Measurements from ENCODE around the gene TAGAP. TPM values are rescaled to one million over a fixed set of nuclear protein-coding genes. Genes with fewer than 3 reads are reported as not detected.

Gene TAGAP
- total and polyA plus RNA-seq, 10 of the 15 experiments (the other 5 are each of a cell fraction or from before 2014, with no cell fraction given): 5.3 to 27.4 (median 18.9) TPM

DNA sequence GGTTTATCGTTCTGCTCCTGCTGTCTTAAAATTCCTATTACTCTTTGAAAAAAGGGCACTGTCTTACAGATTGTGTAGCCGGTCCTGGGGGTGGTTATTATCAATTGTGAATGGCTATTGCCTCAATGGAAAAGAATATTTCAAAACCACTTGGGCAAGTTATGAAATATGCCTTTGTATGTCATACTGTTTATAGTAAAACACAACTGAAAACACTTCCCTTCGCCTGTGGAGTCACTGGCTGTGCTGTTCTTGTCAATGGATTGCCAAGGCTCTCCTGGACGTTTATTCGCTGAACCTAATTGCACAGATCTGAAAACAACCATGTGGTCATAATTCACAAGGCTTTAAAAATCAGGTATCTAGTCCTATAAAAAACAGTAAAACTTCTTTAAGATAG is 47.8 kb upstream of the TAGAP start:
- FAIRE-seq (no peak), ATAC-seq (no peak), DNase-seq (ENCODE audit: low read depth, low spot score) (no peak)
- WGBS (ENCODE audit: insufficient coverage, insufficient replicate concordance, low lambda C conversion rate, missing lambda C conversion rate): 80% methylated on average over 5 of the region's 5 CpGs
- in situ Hi-C loops (cut with MboI): no loop called here
- H3K79me2 ChIP-seq (ENCODE audit: control insufficient read depth, insufficient read depth, low read length): no peaks in the 10 kb centered on the region
- H3K4me3 ChIP-seq: no peak overlapping the region
- ChIA-PET POLR2A (interaction anchor here (1.4 kb wide), 1 partner anchor 48 kb away, joined by 5 read pairs; the partner anchor contains the start of gene TAGAP), CTCF (interaction anchor here (1.3 to 5.2 kb wide), 4 partner anchors 12 to 84 kb away, joined by 3 to 23 read pairs (median 5); no protein-coding TSS in a partner anchor), RAD21 (ENCODE audit: unreplicated experiment) (interaction anchor here (1.0 to 10.1 kb wide), 3 partner anchors 11 to 50 kb away, joined by 3 to 87 read pairs (median 11); partner anchors contain the start of gene TAGAP), SMC1A (ENCODE audit: uncharacterized antibody, unreplicated experiment) (interaction anchor here (1.1 to 6.5 kb wide), 7 partner anchors 11 to 53 kb away, joined by 3 to 60 read pairs (median 9); partner anchors contain the start of gene TAGAP)
- H3K9me3 ChIP-seq (replicated peaks; ENCODE audit: control insufficient read depth, insufficient read depth, low read length): no peaks in the 10 kb centered on the region
- 0 out of 4 replicates have a peak, but pooled peaks cover 0 to 4% of the 10 kb centered on the region in 2 experiments for H3K27me3 ChIP-seq (replicated peaks in 1 of 2; ENCODE audit: control insufficient read depth in 2 of 2, insufficient read depth in 2 of 2, low read length in 1 of 2)
- BruUV-seq (replicated peaks): no TSS peak
- no peak overlapping the region for H3K27ac ChIP-seq (ENCODE audit: control insufficient read depth, insufficient read depth)
- intact Hi-C loops (cut with micrococcal nuclease; ENCODE audit: unreplicated experiment): no loop called here
- TF ChIP-seq MTA2 (IDR thresholded peaks at IDR 0.05; ENCODE audit: low read depth): no peak
- H4K20me1 ChIP-seq (ENCODE audit: control insufficient read depth, insufficient read depth): no peaks in the 10 kb centered on the region
- no peak overlapping the region for H3K4me2 ChIP-seq (ENCODE audit: control insufficient read depth, insufficient read depth)
- H2AFZ ChIP-seq (ENCODE audit: control insufficient read depth, low read depth, low read length): no peak overlapping the region
- no peaks in the 10 kb centered on the region for H3K36me3 ChIP-seq (ENCODE audit: control insufficient read depth in 2 of 2, insufficient read depth in 2 of 2, low read length in 1 of 2)
- peaks cover 6% of the 10 kb centered on the region for H3K4me1 ChIP-seq (ENCODE audit: control insufficient read depth, insufficient read depth, low read length)
- H3K9ac ChIP-seq (ENCODE audit: control insufficient read depth, insufficient read depth, low read length): no peak overlapping the region

DNA sequence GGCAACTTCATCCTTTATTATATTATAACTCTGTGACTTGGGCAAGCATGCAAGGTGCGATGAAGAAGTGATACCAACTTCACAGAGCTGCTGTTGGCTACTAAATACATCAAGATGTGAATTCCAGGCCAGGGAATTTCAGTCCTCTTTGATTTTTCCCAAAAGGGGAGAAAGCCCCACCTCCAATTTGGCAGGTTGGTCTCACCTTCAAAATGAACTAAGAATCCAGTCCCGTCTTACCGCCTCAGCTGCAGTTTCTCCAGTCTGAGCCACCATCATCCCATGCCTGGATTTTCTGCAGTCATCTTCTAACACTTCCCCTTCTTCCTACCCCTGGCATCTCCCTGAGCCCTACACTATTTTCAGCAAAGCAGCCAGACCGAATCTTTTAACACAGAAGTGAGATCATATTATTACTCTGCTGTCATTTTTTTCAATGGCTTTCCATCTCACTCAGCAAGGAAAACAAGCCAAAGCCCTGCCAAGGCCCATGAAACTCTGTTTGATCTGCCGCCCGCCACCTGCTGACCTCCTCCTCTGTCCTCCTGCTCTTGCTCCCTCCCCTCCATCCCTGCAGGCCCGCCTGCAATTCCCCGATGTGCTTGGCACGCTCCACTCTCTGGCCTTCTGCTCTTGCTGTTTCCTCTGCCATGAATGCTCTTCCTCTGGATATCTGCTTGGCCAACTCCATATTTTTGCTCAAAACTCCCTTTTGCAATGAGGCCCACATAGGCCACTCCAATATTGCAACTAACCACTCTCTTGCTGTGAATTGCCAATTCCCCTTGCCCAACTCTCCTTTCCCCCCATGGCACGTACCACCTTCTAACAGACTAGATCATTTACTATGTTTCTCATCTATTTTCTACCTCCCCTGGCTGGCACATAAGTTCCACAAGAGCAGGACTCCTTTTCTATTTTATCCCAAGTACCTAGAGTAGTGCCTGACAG is 46.0 kb upstream of the TAGAP start:
- Histone ChIP-seq H3K27ac (ENCODE audit: control insufficient read depth, insufficient read depth) (no peak overlapping the region), H4K20me1 (ENCODE audit: control insufficient read depth, insufficient read depth) (no peaks in the 10 kb centered on the region), H3K4me3 (no peak overlapping the region), H3K79me2 (ENCODE audit: control insufficient read depth, insufficient read depth, low read length) (no peaks in the 10 kb centered on the region), H3K27me3 (replicated peaks in 1 of 2; ENCODE audit: control insufficient read depth in 2 of 2, insufficient read depth in 2 of 2, low read length in 1 of 2) (0 out of 4 replicates have a peak, but pooled peaks cover 0 to 4% of the 10 kb centered on the region in 2 experiments), H3K4me1 (ENCODE audit: control insufficient read depth, insufficient read depth, low read length) (peaks cover 6% of the 10 kb centered on the region), H3K9ac (ENCODE audit: control insufficient read depth, insufficient read depth, low read length) (no peak overlapping the region), H3K9me3 (replicated peaks; ENCODE audit: control insufficient read depth, insufficient read depth, low read length) (no peaks in the 10 kb centered on the region), H3K36me3 (ENCODE audit: control insufficient read depth in 2 of 2, insufficient read depth in 2 of 2, low read length in 1 of 2) (no peaks in the 10 kb centered on the region), H3K4me2 (ENCODE audit: control insufficient read depth, insufficient read depth) (no peak overlapping the region), H2AFZ (ENCODE audit: control insufficient read depth, low read depth, low read length) (no peak overlapping the region)
- RAD21 ChIA-PET (ENCODE audit: unreplicated experiment): interaction anchor here (10.1 kb wide), 1 partner anchor 48 kb away, joined by 87 read pairs; the partner anchor contains the start of gene TAGAP
- FAIRE-seq: no peak
- no peak for ATAC-seq
- no TSS peak for BruUV-seq (replicated peaks)
- no peak for DNase-seq (ENCODE audit: low read depth, low spot score)
- POLR2A ChIA-PET: interaction anchor here (2.0 kb wide), 1 partner anchor 10 kb away, joined by 9 read pairs; no protein-coding TSS in a partner anchor
- SMC1A ChIA-PET (ENCODE audit: uncharacterized antibody, unreplicated experiment): interaction anchor here (0.6 to 6.5 kb wide), 7 partner anchors 9 to 1525 kb away, joined by 3 to 44 read pairs (median 3); no protein-coding TSS in a partner anchor
- in situ Hi-C loops (cut with MboI): no loop called here
- CTCF ChIA-PET: interaction anchor here (0.8 to 2.0 kb wide), 4 partner anchors 11 to 82 kb away, joined by 3 to 6 read pairs (median 3); no protein-coding TSS in a partner anchor
- intact Hi-C loops (cut with micrococcal nuclease; ENCODE audit: unreplicated experiment): no loop called here
- WGBS (ENCODE audit: insufficient coverage, insufficient replicate concordance, low lambda C conversion rate, missing lambda C conversion rate): 79% methylated on average over 10 of the region's 10 CpGs
- no peak for TF ChIP-seq MEF2A (IDR thresholded peaks at IDR 0.05; ENCODE audit: insufficient read depth, low read depth, low read length)
- TF ChIP-seq NBN (IDR thresholded peaks at IDR 0.05): no peak
- TF ChIP-seq NFYA (IDR thresholded peaks at IDR 0.05; ENCODE audit: borderline replicate concordance, low read depth, low read length): no peak
- no peak for TF ChIP-seq IRF4 (IDR thresholded peaks at IDR 0.05; ENCODE audit: low read depth, low read length)
- TF ChIP-seq MYB (IDR thresholded peaks at IDR 0.05; ENCODE audit: borderline replicate concordance, low read depth, low read length): no peak
- TF ChIP-seq, protein P1, sequence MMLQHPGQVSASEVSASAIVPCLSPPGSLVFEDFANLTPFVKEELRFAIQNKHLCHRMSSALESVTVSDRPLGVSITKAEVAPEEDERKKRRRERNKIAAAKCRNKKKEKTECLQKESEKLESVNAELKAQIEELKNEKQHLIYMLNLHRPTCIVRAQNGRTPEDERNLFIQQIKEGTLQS (IDR thresholded peaks at IDR 0.05; ENCODE audit: borderline replicate concordance, extremely low read depth, low read depth, low read length): no peak
- TF ChIP-seq, protein P2, sequence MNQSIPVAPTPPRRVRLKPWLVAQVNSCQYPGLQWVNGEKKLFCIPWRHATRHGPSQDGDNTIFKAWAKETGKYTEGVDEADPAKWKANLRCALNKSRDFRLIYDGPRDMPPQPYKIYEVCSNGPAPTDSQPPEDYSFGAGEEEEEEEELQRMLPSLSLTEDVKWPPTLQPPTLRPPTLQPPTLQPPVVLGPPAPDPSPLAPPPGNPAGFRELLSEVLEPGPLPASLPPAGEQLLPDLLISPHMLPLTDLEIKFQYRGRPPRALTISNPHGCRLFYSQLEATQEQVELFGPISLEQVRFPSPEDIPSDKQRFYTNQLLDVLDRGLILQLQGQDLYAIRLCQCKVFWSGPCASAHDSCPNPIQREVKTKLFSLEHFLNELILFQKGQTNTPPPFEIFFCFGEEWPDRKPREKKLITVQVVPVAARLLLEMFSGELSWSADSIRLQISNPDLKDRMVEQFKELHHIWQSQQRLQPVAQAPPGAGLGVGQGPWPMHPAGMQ (IDR thresholded peaks at IDR 0.05; ENCODE audit: borderline replicate concordance): no peak
- TF ChIP-seq RB1 (IDR thresholded peaks at IDR 0.05; ENCODE audit: borderline replicate concordance): no peak
- TF ChIP-seq, protein P3, sequence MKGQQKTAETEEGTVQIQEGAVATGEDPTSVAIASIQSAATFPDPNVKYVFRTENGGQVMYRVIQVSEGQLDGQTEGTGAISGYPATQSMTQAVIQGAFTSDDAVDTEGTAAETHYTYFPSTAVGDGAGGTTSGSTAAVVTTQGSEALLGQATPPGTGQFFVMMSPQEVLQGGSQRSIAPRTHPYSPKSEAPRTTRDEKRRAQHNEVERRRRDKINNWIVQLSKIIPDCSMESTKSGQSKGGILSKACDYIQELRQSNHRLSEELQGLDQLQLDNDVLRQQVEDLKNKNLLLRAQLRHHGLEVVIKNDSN (IDR thresholded peaks at IDR 0.05; ENCODE audit: borderline replicate concordance, extremely low read length, insufficient read depth, low read depth, low read length): no peak
- TF ChIP-seq CEBPB (IDR thresholded peaks at IDR 0.05; ENCODE audit: borderline replicate concordance in 1 of 2, low read depth in 2 of 2, low read length in 2 of 2): no peak
- TF ChIP-seq HDGF (IDR thresholded peaks at IDR 0.05): no peak
